Ovary (tissue), 9 donors: Measurements from ENCODE around the gene YWHAG. TPM values are rescaled to one million over a fixed set of nuclear protein-coding genes. Genes with fewer than 3 reads are reported as not detected.

Source experiments
- DNase-seq, 5 donors: peaks; one replicate each; pipeline ENCODE4 v3.0.0-alpha.2; 2019 to 2020
- H3K27ac ChIP-seq, 2 donors: fragments of 200-600 bp; one replicate each; pipeline versions ENCODE4 v1.5.1 to v1.8.0; 2019 to 2022
- H3K27me3 ChIP-seq: fragments of 200-600 bp; one replicate; pipeline ENCODE4 v1.8.0; 2022
- H3K36me3 ChIP-seq: fragments of 200-600 bp; sonication (generic); one replicate; pipeline ENCODE4 v1.5.1; 2019
- H3K4me1 ChIP-seq: one replicate; pipeline ENCODE4 v1.8.1; 2013; ENCODE audit warnings: mild to moderate bottlenecking, moderate library complexity; ENCODE audit not compliant: insufficient read depth
- H3K4me3 ChIP-seq: fragments of 200-600 bp; sonication (generic); one replicate; pipeline ENCODE4 v1.5.1; 2017
- H3K9me3 ChIP-seq, 2 donors: fragments of 200-600 bp in 1 of 2; sonication (generic) in 1 of 2; one replicate each; pipeline versions ENCODE4 v1.5.1 to v1.8.1; 2013 to 2019; ENCODE audit warnings: mild to moderate bottlenecking in 1 of 2, moderate library complexity in 1 of 2
- CTCF ChIP-seq, 3 donors: fragments of 450-650 bp in 2 of 3; fragments of 200-600 bp in 1 of 3; IDR thresholded peaks; one replicate each; pipeline versions ENCODE4 v1.5.1 to v1.8.0; 2016 to 2022; ENCODE audit warnings: antibody characterized with exemption in 3 of 3, mild to moderate bottlenecking in 1 of 3
- EP300 ChIP-seq: sonication (generic); formaldehyde crosslinking; IDR thresholded peaks from one replicate; pipeline ENCODE4 v1.6.1; 2017; ENCODE audit warnings: antibody characterized with exemption
- POLR2A ChIP-seq: fragments of 450-650 bp; IDR thresholded peaks from one replicate; pipeline ENCODE4 v1.6.1; 2017; ENCODE audit warnings: antibody characterized with exemption, mild to moderate bottlenecking, moderate library complexity
- WGBS, 3 donors: extraction: QIAGEN DNeasy Blood & Tissue Kit in 1 of 3; methylation state at CpG; one replicate each; pipeline versions ENCODE4 v1.1.5 to v1.1.7; 2013 to 2017; 5-methylcytosine and 5-hydroxymethylcytosine counted together
- intact Hi-C, 4 donors: fragments of 100-400 bp; cut with DNase I; formaldehyde crosslinking; loops; one replicate each; pipeline versions ENCODE4 v1.11.0 to v1.15.1; 2022 to 2023
- polyA plus RNA-seq, 2 donors: library from polyadenylated mRNA; stranded (reverse); fragments of 200-250 nt in 1 of 2; fragments of 350-450 nt in 1 of 2; fragmentation: Illumina TruSeq in 1 of 2; extraction: RNeasy Lipid Tissue Mini Kit (QIAGEN cat#74804) in 1 of 2; gene quantifications; one replicate each; pipeline ENCODE4 v1.2.3, GENCODE V29; 2013 to 2014
- total RNA-seq, 7 donors: library from RNA; depleted of rRNA in 2 of 7; stranded (reverse); fragments of >200 nt in 2 of 7; fragmentation: NEBNext Ultra II Directional in 3 of 7; extraction: Animal tissue kit (Norgen Biotek cat#: 25700) in 3 of 7; gene quantifications; one replicate each; pipeline versions ENCODE4 v1.1.0 to v1.2.4, GENCODE V29; 2016 to 2023
- donor health status: DM: no; HTN: no; CAD: no; lungs with moderate emphysema.
- donor health status: DM: no; HTN: no; CAD: no.
- donor health status: Bipolar disorder and iron deficiency.
- donor health status: DM: yes; HTN: yes; CAD: no.
- donor health status: DM: no; HTN: no; CAD: no.
- donor health status: DM: yes; HTN: yes; CAD: no.

Gene YWHAG
- total and polyA plus RNA-seq, 9 donors, result 32.0 to 121 (median 99.2) TPM

- Histone ChIP-seq H3K9me3 (no peaks in the 10 kb centered on the region), H3K27ac (peak overlapping the region; percentile 97 to 99), H3K27me3 (no peaks in the 10 kb centered on the region), H3K4me1 (peaks cover 9% of the 10 kb centered on the region), H3K4me3 (peak overlapping the region; percentile 83), H3K36me3 (no peaks in the 10 kb centered on the region)
- DNase-seq, result peak; percentile 91 to 96 (median 94)
- intact Hi-C loops, result no loop called here
- WGBS, 3 donors, result 1 to 2% (median 2%) methylated on average over 54 to 56 of the region's 56 CpGs
- no peak for TF ChIP-seq EP300
- peak; percentile 23 for TF ChIP-seq POLR2A
These were observed 55.3 kb downstream of the YWHAG start for GRCh38 chr7:76303202-76304147.

- Histone ChIP-seq H3K4me3 (peak within 1 kb of the TSS; percentile 83), H3K27ac (peak within 1 kb of the TSS; percentile 97 to 99), H3K36me3 (no peaks in the 10 kb centered on the region), H3K27me3 (no peaks in the 10 kb centered on the region), H3K4me1 (peaks cover 12% of the 10 kb centered on the region), H3K9me3 (no peaks in the 10 kb centered on the region)
- peak; percentile 90 to 94 (median 91) for DNase-seq
- WGBS, 3 donors, result 1% methylated on average over 50 to 75 of the region's 75 CpGs
- TF ChIP-seq EP300 (no peak), POLR2A (peak; percentile 82), CTCF (IDR thresholded peaks at IDR 0.05) (peak in 1 of 3 donors; percentile 28)
- intact Hi-C loops, result no loop called here
These were observed 56.2 kb downstream of the YWHAG start, which contains the start of gene HSPB1 for GRCh38 chr7:76302347-76303201. HSPB1 (plus strand) TSS chr7:76302673; CDS start chr7:76302713, 40 bp downstream.

- intact Hi-C loops, result no loop called here
- DNase-seq, result no peak
- no peaks in the 10 kb centered on the region for H3K9me3 ChIP-seq
- H3K4me1 ChIP-seq, result peaks cover 16% of the 10 kb centered on the region
- TF ChIP-seq POLR2A, result no peak
- no peak for TF ChIP-seq EP300
- no peak for TF ChIP-seq CTCF (IDR thresholded peaks at IDR 0.05)
- H3K36me3 ChIP-seq, result no peaks in the 10 kb centered on the region
- peak overlapping the region in 1 of 2 donors; percentile 65 for H3K27ac ChIP-seq
- no peaks in the 10 kb centered on the region for H3K27me3 ChIP-seq
- no peak overlapping the region for H3K4me3 ChIP-seq
- WGBS, 3 donors, result 84 to 92% (median 89%) methylated on average over 3 of the region's 3 CpGs
These were observed 57.8 kb downstream of the YWHAG start for GRCh38 chr7:76301000-76301399.

- no peak for DNase-seq
- Histone ChIP-seq H3K4me1 (peaks cover 16% of the 10 kb centered on the region), H3K27me3 (no peaks in the 10 kb centered on the region), H3K9me3 (no peaks in the 10 kb centered on the region), H3K4me3 (no peak overlapping the region), H3K27ac (peak overlapping the region in 1 of 2 donors; percentile 65), H3K36me3 (no peaks in the 10 kb centered on the region)
- WGBS, 3 donors, result 85 to 88% (median 85%) methylated on average over 7 of the region's 7 CpGs
- no peak for TF ChIP-seq CTCF (IDR thresholded peaks at IDR 0.05)
- intact Hi-C loops, result no loop called here
These were observed 58.5 kb downstream of the YWHAG start for GRCh38 chr7:76300166-76300731.
